GM12872 (cell line): ENCODE measurements around the gene SLC25A31.

Source experiments
- CTCF ChIP-seq: IDR thresholded peaks from 3 replicates; pipeline ENCODE4 v1.5.1; 2011; ENCODE audit warnings: low read depth, mild to moderate bottlenecking, low read length, moderate library complexity; ENCODE audit not compliant: insufficient read depth

Gene SLC25A31

DNA sequence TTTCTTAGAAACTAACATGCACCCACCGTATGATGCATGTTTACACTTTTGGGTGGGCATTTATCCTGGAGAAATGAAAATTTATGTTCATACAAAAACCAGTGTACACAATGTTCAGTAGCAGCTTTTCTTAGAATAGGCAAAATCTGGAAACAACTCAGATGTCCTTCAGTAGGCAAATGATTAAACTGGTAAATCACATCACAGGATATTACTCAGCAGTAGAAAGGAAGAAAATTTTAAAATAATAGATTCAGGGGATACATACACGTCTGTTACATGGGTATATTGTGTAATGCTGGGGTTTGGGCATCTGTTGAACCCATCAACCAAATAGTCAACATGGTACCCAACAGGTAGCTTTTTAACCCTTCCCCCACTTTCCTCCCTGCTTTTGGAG lies 26.7 kb downstream of the SLC25A31 start:
- TF ChIP-seq CTCF: no peak

DNA sequence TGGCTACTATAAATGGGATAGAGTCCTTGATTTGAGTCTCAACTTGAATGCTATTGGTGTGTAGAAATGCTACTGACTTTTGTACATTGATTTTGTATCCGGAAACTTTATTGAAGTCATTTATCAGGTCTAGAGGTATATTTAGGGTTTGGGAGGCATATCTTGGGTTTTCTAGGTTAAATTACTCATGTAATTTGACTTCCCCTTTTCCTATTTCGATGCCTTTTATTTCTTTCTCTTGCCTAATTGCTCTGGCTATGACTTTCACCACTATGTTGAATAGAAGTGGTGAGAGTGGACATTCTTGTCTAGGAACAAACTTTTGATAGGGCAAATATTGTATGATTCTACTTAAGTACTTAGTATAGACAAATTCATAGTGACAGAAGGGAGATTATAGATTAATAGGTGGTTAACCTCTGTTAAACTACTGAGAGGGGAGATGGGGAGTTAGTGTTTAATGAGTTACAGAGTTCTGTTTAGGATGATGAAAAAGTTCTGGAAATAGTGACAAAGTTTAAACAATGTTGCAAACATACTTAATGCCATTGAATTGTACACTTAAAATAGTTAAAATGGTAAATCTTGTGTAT lies 29.1 kb downstream of the SLC25A31 start:
- TF ChIP-seq CTCF: no peak

- no peak for TF ChIP-seq CTCF
These were observed 29.7 kb downstream of the SLC25A31 start for GRCh38 chr4:127759893-127760292.

DNA sequence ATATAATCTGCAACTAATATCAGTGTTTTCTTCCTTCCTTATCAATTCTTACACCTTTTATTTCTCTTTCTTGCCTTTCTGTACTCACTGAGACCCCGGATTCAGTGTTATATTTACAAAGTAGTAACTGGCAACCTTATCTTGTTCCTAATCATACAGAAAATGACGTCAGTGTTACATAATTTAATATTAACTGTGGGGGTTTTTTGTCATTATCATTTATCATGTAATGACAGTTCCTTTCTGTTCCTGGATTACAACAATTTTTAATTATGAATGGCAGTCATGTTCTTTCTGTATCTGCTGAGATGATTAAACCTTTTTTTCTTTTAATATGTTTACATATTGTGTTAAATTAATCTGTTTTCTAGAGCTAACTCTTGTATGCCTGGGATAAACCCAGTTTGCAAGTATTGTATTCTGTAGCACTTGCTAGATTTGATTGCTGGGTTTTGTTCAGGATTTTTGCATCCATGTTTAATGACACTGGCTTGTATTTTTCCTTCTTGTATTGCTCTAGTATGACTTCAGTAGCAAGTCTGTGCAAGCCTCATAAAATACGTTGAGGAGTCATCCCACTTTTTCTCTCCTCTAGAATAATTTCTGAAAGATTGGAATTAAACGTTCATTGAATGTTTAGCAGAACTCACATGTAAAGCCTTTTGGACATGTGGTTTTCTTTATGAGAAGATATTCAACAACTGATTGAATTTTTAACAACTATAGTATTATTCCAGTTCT lies 41.5 kb downstream of the SLC25A31 start:
- no peak for TF ChIP-seq CTCF

DNA sequence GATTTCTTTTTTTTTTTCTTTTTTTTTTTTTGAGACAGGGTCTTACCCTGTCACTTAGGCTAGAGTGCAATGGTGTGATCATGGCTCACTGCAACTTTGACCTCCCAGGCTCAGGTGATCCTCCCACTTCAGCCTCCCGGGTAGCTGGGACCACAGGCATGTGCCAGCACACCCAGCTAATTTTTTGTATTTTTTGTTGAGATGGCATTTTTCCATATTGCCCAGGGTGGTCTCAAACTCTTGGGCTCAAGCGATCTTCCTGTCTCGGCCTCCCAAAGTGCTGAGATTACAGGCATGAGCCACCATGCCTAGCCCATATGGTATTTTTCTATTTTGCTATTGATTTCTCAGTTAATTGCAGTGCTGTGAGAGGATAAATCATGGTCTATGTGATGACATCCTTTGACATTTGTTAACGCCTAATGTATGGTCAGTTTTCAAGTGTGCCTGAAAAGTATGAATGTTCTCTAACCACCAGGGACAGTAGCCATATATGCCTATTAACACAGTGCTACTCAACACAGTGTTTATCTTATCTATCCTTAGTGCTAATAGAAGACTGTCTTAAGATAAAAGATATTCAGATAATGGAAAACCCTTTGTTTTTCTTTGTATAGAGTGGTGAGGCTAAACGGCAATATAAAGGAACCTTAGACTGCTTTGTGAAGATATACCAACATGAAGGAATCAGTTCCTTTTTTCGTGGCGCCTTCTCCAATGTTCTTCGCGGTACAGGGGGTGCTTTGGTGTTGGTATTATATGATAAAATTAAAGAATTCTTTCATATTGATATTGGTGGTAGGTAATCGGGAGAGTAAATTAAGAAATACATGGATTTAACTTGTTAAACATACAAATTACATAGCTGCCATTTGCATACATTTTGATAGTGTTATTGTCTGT lies 42.8 kb downstream of the SLC25A31 start:
- TF ChIP-seq CTCF: no peak

GRCh38 chr4:127775843-127776242 lies 45.6 kb downstream of the SLC25A31 start:
- no peak for TF ChIP-seq CTCF

- no peak for TF ChIP-seq CTCF
These were observed 46.4 kb downstream of the SLC25A31 start for GRCh38 chr4:127776620-127777019.
